HG03045 (cell line): ENCODE measurements around the gene DNMBP.
"Not testable (repeated sequence)": the region's sequence is repeated elsewhere in the genome, so short reads cannot be mapped to it uniquely, and the experiment has no call there.

Source experiments
- ATAC-seq: cut with Tn5 transposase; IDR thresholded peaks from one replicate; pipeline ENCODE4 v1.9.1; 2021; ENCODE audit warnings: mild to moderate bottlenecking, moderate library complexity; ENCODE audit not compliant: unreplicated experiment

DNMBP gene

GRCh38 chr10:99867250-99867649 lies 142.5 kb downstream of the DNMBP start:
- ATAC-seq, result not testable (repeated sequence)

GRCh38 chr10:99863535-99864240 lies 146.1 kb downstream of the DNMBP start:
- not testable (repeated sequence) for ATAC-seq

- no peak for ATAC-seq
These were observed 149.3 kb downstream of the DNMBP start for GRCh38 chr10:99860466-99860865.

GRCh38 chr10:99859585-99859984 lies 150.2 kb downstream of the DNMBP start:
- no peak for ATAC-seq

- no peak for ATAC-seq
These were observed 150.9 kb downstream of the DNMBP start for GRCh38 chr10:99858849-99859248.

GRCh38 chr10:99855479-99856071 lies 154.2 kb downstream of the DNMBP start:
- no peak for ATAC-seq

GRCh38 chr10:99854860-99855259 lies 154.9 kb downstream of the DNMBP start:
- no peak for ATAC-seq

- ATAC-seq, result no peak
These were observed 156.1 kb downstream of the DNMBP start for GRCh38 chr10:99853655-99854054.

- no peak for ATAC-seq
These were observed 157.1 kb downstream of the DNMBP start for GRCh38 chr10:99852481-99853213.

- ATAC-seq, result no peak
These were observed 157.9 kb downstream of the DNMBP start for GRCh38 chr10:99851825-99852224.

- ATAC-seq, result no peak
These were observed 158.9 kb downstream of the DNMBP start for GRCh38 chr10:99850767-99851340.

GRCh38 chr10:99850021-99850766 lies 159.6 kb downstream of the DNMBP start:
- ATAC-seq, result no peak

- no peak for ATAC-seq
These were observed 160.2 kb downstream of the DNMBP start for GRCh38 chr10:99849536-99849935.

GRCh38 chr10:99849057-99849456 lies 160.7 kb downstream of the DNMBP start:
- no peak for ATAC-seq

GRCh38 chr10:99845837-99846382 lies 163.8 kb downstream of the DNMBP start:
- ATAC-seq, result no peak

- ATAC-seq, result no peak
These were observed 165.3 kb downstream of the DNMBP start for GRCh38 chr10:99844433-99844955.

- no peak for ATAC-seq
These were observed 166.4 kb downstream of the DNMBP start for GRCh38 chr10:99843310-99843709.

GRCh38 chr10:99841746-99842145 lies 168.0 kb downstream of the DNMBP start:
- ATAC-seq, result no peak

GRCh38 chr10:99840859-99841258 lies 168.9 kb downstream of the DNMBP start:
- not testable (repeated sequence) for ATAC-seq

GRCh38 chr10:99836711-99837110 lies 173.0 kb downstream of the DNMBP start:
- ATAC-seq, result no peak
